H9 (cell line): ENCODE measurements around the gene PLCH1. TPM values are rescaled to one million over a fixed set of nuclear protein-coding genes. Genes with fewer than 3 reads are reported as not detected.

Experiments
- DNase-seq: peaks from one replicate; pipeline ENCODE4 v3.0.0-alpha.2; 2017
- H2AFZ ChIP-seq: one replicate; pipeline ENCODE4 v1.6.1; 2013; ENCODE audit warnings: mild to moderate bottlenecking, low read length, control low read depth, moderate library complexity
- H2AK5ac ChIP-seq: 2 replicates; pipeline ENCODE4 v1.6.1; 2013; ENCODE audit warnings: low read length, control low read depth, mixed read lengths; ENCODE audit not compliant: insufficient read length
- H2BK120ac ChIP-seq: one replicate; pipeline ENCODE4 v1.6.1; 2013; ENCODE audit warnings: low read depth, mild to moderate bottlenecking, low read length, control low read depth, inconsistent platforms; ENCODE audit not compliant: poor library complexity, severe bottlenecking
- H2BK12ac ChIP-seq: 2 replicates; pipeline ENCODE4 v1.6.1; 2013; ENCODE audit warnings: low read length, control low read depth, mixed read lengths, low read depth; ENCODE audit not compliant: insufficient read length
- H2BK15ac ChIP-seq: 2 replicates; pipeline ENCODE4 v1.6.1; 2013; ENCODE audit warnings: low read depth, low read length, control low read depth
- H2BK20ac ChIP-seq: one replicate; pipeline ENCODE4 v1.6.1; 2013; ENCODE audit warnings: low read depth, mild to moderate bottlenecking, low read length, control low read depth, inconsistent platforms; ENCODE audit not compliant: poor library complexity, severe bottlenecking
- H2BK5ac ChIP-seq: 2 replicates; pipeline ENCODE4 v1.6.1; 2013; ENCODE audit warnings: low read length, control low read depth, mixed read lengths; ENCODE audit not compliant: insufficient read length
- H3K14ac ChIP-seq: 2 replicates; pipeline ENCODE4 v1.6.1; 2013; ENCODE audit warnings: low read length, control low read depth; ENCODE audit not compliant: insufficient read depth
- H3K18ac ChIP-seq: 2 replicates; pipeline ENCODE4 v1.6.1; 2013; ENCODE audit warnings: low read depth, mild to moderate bottlenecking, mixed read lengths, low read length, control low read depth; ENCODE audit not compliant: insufficient read length
- H3K23ac ChIP-seq: 2 replicates; pipeline ENCODE4 v1.6.1; 2013; ENCODE audit warnings: low read length, control low read depth, mixed read lengths, low read depth; ENCODE audit not compliant: insufficient read length
- H3K23me2 ChIP-seq: 2 replicates; pipeline ENCODE4 v1.6.1; 2013; ENCODE audit warnings: low read depth, mild to moderate bottlenecking, mixed read lengths, low read length, control low read depth; ENCODE audit not compliant: insufficient read length, poor library complexity, severe bottlenecking
- H3K27ac ChIP-seq: 2 replicates; pipeline ENCODE4 v1.5.1; 2013; ENCODE audit warnings: low read length, control low read depth, mixed read lengths, low read depth; ENCODE audit not compliant: insufficient read length
- H3K27me3 ChIP-seq: 2 replicates; pipeline ENCODE4 v1.6.1; 2013; ENCODE audit warnings: low read length, control low read depth, inconsistent platforms; ENCODE audit not compliant: insufficient read depth
- H3K4ac ChIP-seq: 2 replicates; pipeline ENCODE4 v1.6.1; 2013; ENCODE audit warnings: low read depth, mild to moderate bottlenecking, control low read depth, inconsistent platforms, low read length, moderate library complexity
- H3K4me1 ChIP-seq: 2 replicates; pipeline ENCODE4 v1.6.1; 2013; ENCODE audit warnings: low read length, control low read depth, inconsistent platforms; ENCODE audit not compliant: insufficient read depth
- H3K4me2 ChIP-seq: 2 replicates; pipeline ENCODE4 v1.6.1; 2013; ENCODE audit warnings: low read length, control low read depth, mixed read lengths; ENCODE audit not compliant: insufficient read length, insufficient read depth
- H3K56ac ChIP-seq: 2 replicates; pipeline ENCODE4 v1.6.1; 2013; ENCODE audit warnings: low read depth, mild to moderate bottlenecking, mixed read lengths, low read length, control low read depth; ENCODE audit not compliant: insufficient read length
- H3K79me1 ChIP-seq: 2 replicates; pipeline ENCODE4 v1.6.1; 2013; ENCODE audit warnings: low read depth, mild to moderate bottlenecking, moderate library complexity, low read length, control low read depth, inconsistent platforms; ENCODE audit not compliant: insufficient read depth, poor library complexity, severe bottlenecking
- H3K79me2 ChIP-seq: 2 replicates; pipeline ENCODE4 v1.6.1; 2013; ENCODE audit warnings: low read length, control low read depth, inconsistent platforms; ENCODE audit not compliant: insufficient read depth
- H3K9ac ChIP-seq: 2 replicates; pipeline ENCODE4 v1.6.1; 2013; ENCODE audit warnings: low read length, control low read depth, mixed read lengths; ENCODE audit not compliant: insufficient read length; ENCODE audit errors: extremely low read depth
- H3K9me3 ChIP-seq: one replicate; pipeline ENCODE4 v1.6.1; 2013; ENCODE audit warnings: low read depth, low read length, inconsistent platforms; ENCODE audit not compliant: control insufficient read depth
- H3T11ph ChIP-seq: one replicate; pipeline ENCODE4 v1.6.1; 2013; ENCODE audit warnings: mild to moderate bottlenecking, low read length, control low read depth, inconsistent platforms
- H4K20me1 ChIP-seq: one replicate; pipeline ENCODE4 v1.6.1; 2013; ENCODE audit not compliant: control insufficient read depth, insufficient read length, insufficient read depth
- H4K5ac ChIP-seq: 2 replicates; pipeline ENCODE4 v1.6.1; 2013; ENCODE audit warnings: low read depth, mild to moderate bottlenecking, mixed read lengths, low read length, control low read depth; ENCODE audit not compliant: insufficient read length
- H4K8ac ChIP-seq: replicated peaks from 2 replicates; pipeline ENCODE4 v1.6.1; 2013; ENCODE audit warnings: low read length, control low read depth, mixed read lengths, low read depth; ENCODE audit not compliant: insufficient read length
- H4K91ac ChIP-seq: 2 replicates; pipeline ENCODE4 v1.6.1; 2013; ENCODE audit warnings: low read depth, mild to moderate bottlenecking, moderate library complexity, mixed read lengths, low read length, control low read depth; ENCODE audit not compliant: insufficient read length
- H3K27ac Mint-ChIP-seq, 3 experiments: 2 replicates in 2 of 3; 3 replicates in 1 of 3; pipeline ENCODE4 v1.8.0; 2020 to 2021; ENCODE audit warnings: mixed read lengths in 3 of 3, mild to moderate bottlenecking in 1 of 3, moderate library complexity in 1 of 3
- H3K27me3 Mint-ChIP-seq: 2 replicates; pipeline ENCODE4 v1.8.0; 2021; ENCODE audit warnings: low read depth, mild to moderate bottlenecking, moderate library complexity, mixed read lengths
- H3K36me3 Mint-ChIP-seq, 3 experiments: 2 replicates in 2 of 3; 3 replicates in 1 of 3; pipeline ENCODE4 v1.8.0; 2020 to 2021; ENCODE audit warnings: low read depth in 3 of 3, mixed read lengths in 3 of 3; ENCODE audit not compliant: insufficient read depth in 1 of 3
- H3K4me1 Mint-ChIP-seq, 2 experiments: 2 replicates each; pipeline ENCODE4 v1.8.0; 2020; ENCODE audit warnings: mixed read lengths in 2 of 2
- H3K4me3 Mint-ChIP-seq, 2 experiments: 2 replicates in 1 of 2; 3 replicates in 1 of 2; pipeline ENCODE4 v1.8.0; 2020 to 2021; ENCODE audit warnings: mild to moderate bottlenecking in 2 of 2, mixed read lengths in 2 of 2, moderate library complexity in 1 of 2
- H3K9me3 Mint-ChIP-seq, 2 experiments: 2 replicates in 1 of 2; 3 replicates in 1 of 2; pipeline ENCODE4 v1.8.0; 2020; ENCODE audit warnings: mild to moderate bottlenecking in 2 of 2, mixed read lengths in 2 of 2, moderate library complexity in 1 of 2
- WGBS: extraction: QIAGEN DNeasy Blood & Tissue Kit; methylation state at CpG from one replicate; pipeline ENCODE4 v1.1.7; 2013; ENCODE audit warnings: missing lambda C conversion rate, low lambda C conversion rate, mixed read lengths; ENCODE audit not compliant: insufficient read length; ENCODE audit errors: extremely low coverage; 5-methylcytosine and 5-hydroxymethylcytosine counted together
- total RNA-seq: library from RNA; stranded (reverse); gene quantifications from 2 replicates; pipeline ENCODE4 v1.2.1, GENCODE V29; 2021
- TF ChIP-seq, protein P1 (sequence below): fragments of 200-600 bp; sonication (generic); conservative IDR thresholded peaks from 3 replicates; pipeline ENCODE4 v1.8.0; 2021; ENCODE audit warnings: antibody characterized with exemption, mild to moderate bottlenecking

Gene PLCH1
- total RNA-seq, 1 experiment from 2014 or later: 19.0 TPM

DNA sequence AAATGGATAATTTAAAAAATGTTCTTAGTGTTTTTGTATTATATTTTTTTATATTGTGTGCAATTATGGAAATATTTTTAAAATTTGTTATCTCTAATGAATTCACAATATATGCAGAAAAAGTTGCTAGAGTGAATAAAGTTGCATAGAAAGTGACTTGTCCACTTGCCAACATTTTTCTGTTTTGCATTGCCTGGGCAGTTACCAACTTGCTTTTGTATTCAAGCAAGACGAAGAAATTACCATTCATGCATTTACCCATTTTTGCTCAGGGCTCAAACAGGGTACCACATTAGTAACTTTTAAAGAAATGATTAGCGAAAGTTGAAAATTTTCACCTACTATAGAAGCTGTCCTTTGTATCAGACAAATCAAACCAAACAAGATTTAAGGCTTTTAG lies 298.5 kb downstream of the PLCH1 start:
- Histone ChIP-seq H2AFZ (no peak overlapping the region), H3K9ac (no peak overlapping the region), H3T11ph (no peak overlapping the region), H3K23ac (no peak overlapping the region), H2BK12ac (no peak overlapping the region), H4K20me1 (no peaks in the 10 kb centered on the region), H3K14ac (no peak overlapping the region), H4K8ac (no peak overlapping the region), H3K23me2 (no peaks in the 10 kb centered on the region), H2BK15ac (no peak overlapping the region), H3K79me2 (no peaks in the 10 kb centered on the region), H3K9me3 (no peaks in the 10 kb centered on the region), H2BK120ac (no peak overlapping the region), H3K79me1 (no peaks in the 10 kb centered on the region), H3K27ac (no peak overlapping the region), H2AK5ac (no peak overlapping the region), H2BK5ac (no peak overlapping the region), H3K4me1 (no peaks in the 10 kb centered on the region), H3K18ac (no peak overlapping the region), H4K91ac (no peak overlapping the region), H4K5ac (no peak overlapping the region), H3K56ac (no peak overlapping the region), H3K4ac (no peak overlapping the region), H3K4me2 (no peak overlapping the region), H2BK20ac (no peak overlapping the region), H3K27me3 (no peaks in the 10 kb centered on the region)
- H3K4me3 Mint-ChIP-seq: no peak overlapping the region
- H3K27ac Mint-ChIP-seq: no peak overlapping the region
- no peaks in the 10 kb centered on the region for H3K9me3 Mint-ChIP-seq
- no peaks in the 10 kb centered on the region for H3K4me1 Mint-ChIP-seq
- H3K36me3 Mint-ChIP-seq: no peaks in the 10 kb centered on the region
- WGBS: no CpG with 5 or more reads among the region's 2 CpGs
- DNase-seq: no peak
- TF ChIP-seq, protein P1, sequence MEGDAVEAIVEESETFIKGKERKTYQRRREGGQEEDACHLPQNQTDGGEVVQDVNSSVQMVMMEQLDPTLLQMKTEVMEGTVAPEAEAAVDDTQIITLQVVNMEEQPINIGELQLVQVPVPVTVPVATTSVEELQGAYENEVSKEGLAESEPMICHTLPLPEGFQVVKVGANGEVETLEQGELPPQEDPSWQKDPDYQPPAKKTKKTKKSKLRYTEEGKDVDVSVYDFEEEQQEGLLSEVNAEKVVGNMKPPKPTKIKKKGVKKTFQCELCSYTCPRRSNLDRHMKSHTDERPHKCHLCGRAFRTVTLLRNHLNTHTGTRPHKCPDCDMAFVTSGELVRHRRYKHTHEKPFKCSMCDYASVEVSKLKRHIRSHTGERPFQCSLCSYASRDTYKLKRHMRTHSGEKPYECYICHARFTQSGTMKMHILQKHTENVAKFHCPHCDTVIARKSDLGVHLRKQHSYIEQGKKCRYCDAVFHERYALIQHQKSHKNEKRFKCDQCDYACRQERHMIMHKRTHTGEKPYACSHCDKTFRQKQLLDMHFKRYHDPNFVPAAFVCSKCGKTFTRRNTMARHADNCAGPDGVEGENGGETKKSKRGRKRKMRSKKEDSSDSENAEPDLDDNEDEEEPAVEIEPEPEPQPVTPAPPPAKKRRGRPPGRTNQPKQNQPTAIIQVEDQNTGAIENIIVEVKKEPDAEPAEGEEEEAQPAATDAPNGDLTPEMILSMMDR: no peak
- H3K27me3 Mint-ChIP-seq: no peaks in the 10 kb centered on the region; the same call in 1 of the 2 replicates
